Tibial nerve (tissue), 4 donors: Measurements from ENCODE around the gene CDKN1C.

ENCODE experiments used
- CTCF ChIP-seq, 5 experiments: fragments of 200-600 bp in 3 of 5; fragments of 450-650 bp in 2 of 5; sonication (generic) in 3 of 5; IDR thresholded peaks; one replicate each; pipeline ENCODE4 v1.5.1; 2016 to 2019; ENCODE audit warnings: antibody characterized with exemption in 5 of 5, mild to moderate bottlenecking in 3 of 5, moderate library complexity in 2 of 5
- EP300 ChIP-seq, 2 donors: sonication (generic); formaldehyde crosslinking; IDR thresholded peaks; one replicate each; pipeline ENCODE4 v1.6.1; 2017; ENCODE audit warnings: antibody characterized with exemption in 2 of 2, mild to moderate bottlenecking in 1 of 2
- POLR2A ChIP-seq, 2 donors: fragments of 450-650 bp; IDR thresholded peaks; one replicate each; pipeline ENCODE4 v1.6.1; 2017; ENCODE audit warnings: antibody characterized with exemption in 2 of 2, mild to moderate bottlenecking in 2 of 2, moderate library complexity in 2 of 2

GRCh38 chr11:2853997-2854560, 31.5 kb downstream of the CDKN1C start:
- TF ChIP-seq CTCF (IDR thresholded peaks at IDR 0.05), result no peak
- TF ChIP-seq EP300 (IDR thresholded peaks at IDR 0.05), result no peak
- no peak for TF ChIP-seq POLR2A (IDR thresholded peaks at IDR 0.05)
